ENCODE measurements around the gene NSMCE1. TPM values are rescaled to one million over a fixed set of nuclear protein-coding genes. Genes with fewer than 3 reads are reported as not detected.

Gene NSMCE1
- total RNA-seq, 2 donors from 2014 or later = 37.6 to 58.2 TPM

DNA sequence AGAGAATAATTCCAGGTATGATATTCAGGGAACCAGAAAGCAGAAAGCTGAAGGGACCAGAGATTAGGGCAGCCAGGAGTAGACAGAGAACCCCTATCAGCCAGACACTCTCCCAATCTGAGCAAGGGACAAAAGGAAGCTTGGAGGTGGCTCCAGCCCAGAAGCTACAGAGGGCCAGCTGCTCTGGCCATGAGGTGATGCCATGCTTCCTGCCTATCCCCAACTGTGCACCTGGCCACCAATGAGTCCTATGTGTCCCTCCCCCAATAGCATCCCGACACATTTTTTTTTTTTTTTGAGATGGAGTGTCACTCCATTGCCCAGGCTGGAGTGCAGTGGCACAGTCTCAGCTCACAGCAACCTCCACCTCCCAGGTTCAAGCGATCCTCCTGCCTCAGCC is 30.0 kb downstream of the NSMCE1 start:
- no peak for DNase-seq
- Histone ChIP-seq H3K9ac (ENCODE audit: low read depth in 2 of 2, low read length in 2 of 2) (peak overlapping the region in 1 of 2 donors; percentile 30), H3K27ac (peak overlapping the region; percentile 71), H3K4me3 (no peak overlapping the region), H3K9me3 (no peaks in the 10 kb centered on the region), H3K36me3 (no peaks in the 10 kb centered on the region), H3K4me1 (peaks cover 26% of the 10 kb centered on the region), H3K27me3 (no peaks in the 10 kb centered on the region)
- TF ChIP-seq, protein P1, sequence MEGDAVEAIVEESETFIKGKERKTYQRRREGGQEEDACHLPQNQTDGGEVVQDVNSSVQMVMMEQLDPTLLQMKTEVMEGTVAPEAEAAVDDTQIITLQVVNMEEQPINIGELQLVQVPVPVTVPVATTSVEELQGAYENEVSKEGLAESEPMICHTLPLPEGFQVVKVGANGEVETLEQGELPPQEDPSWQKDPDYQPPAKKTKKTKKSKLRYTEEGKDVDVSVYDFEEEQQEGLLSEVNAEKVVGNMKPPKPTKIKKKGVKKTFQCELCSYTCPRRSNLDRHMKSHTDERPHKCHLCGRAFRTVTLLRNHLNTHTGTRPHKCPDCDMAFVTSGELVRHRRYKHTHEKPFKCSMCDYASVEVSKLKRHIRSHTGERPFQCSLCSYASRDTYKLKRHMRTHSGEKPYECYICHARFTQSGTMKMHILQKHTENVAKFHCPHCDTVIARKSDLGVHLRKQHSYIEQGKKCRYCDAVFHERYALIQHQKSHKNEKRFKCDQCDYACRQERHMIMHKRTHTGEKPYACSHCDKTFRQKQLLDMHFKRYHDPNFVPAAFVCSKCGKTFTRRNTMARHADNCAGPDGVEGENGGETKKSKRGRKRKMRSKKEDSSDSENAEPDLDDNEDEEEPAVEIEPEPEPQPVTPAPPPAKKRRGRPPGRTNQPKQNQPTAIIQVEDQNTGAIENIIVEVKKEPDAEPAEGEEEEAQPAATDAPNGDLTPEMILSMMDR (IDR thresholded peaks at IDR 0.05) = no peak
- intact Hi-C loops (cut with DNase I) = loop anchor here (5.0 kb wide), 1 partner anchor 74 kb away; the partner anchor contains the start of gene IL4R

DNA sequence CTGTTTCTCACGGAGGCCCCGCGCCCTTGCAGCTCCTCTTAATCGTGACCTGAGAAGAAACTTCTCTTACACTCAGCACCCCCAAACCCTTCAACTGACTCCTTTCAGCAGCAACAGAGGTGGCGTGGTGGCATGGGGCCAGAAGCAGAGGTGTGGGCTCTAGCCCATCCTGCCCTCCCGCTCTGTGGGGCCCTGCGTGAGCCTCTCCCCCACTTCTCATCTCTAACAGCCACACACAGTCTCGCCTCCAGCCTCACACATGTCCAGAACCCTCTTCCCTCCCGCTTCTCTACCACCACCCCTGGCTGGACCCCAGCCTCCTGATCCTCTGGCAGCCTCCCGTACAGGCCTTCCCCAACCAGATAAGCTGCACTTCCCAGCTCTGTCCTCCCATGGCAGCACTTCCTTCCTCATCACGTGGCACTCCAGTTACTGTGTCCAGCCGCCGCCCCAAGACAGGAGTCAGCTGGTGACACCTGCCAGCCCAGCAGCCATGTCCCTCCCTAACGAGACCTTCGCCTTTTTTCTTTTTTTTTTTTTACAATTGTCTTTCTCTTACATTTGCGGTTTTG is 30.5 kb downstream of the NSMCE1 start:
- intact Hi-C loops (cut with DNase I) = loop anchor here (5.0 kb wide), 1 partner anchor 74 kb away; the partner anchor contains the start of gene IL4R
- H3K27ac ChIP-seq = peak overlapping the region; percentile 71
- peak; percentile 83 for DNase-seq
- TF ChIP-seq, protein P1 (IDR thresholded peaks at IDR 0.05) = no peak
- no peaks in the 10 kb centered on the region for H3K27me3 ChIP-seq
- H3K4me1 ChIP-seq = peaks cover 23% of the 10 kb centered on the region
- no peaks in the 10 kb centered on the region for H3K9me3 ChIP-seq
- peak overlapping the region in 1 of 2 donors; percentile 30 for H3K9ac ChIP-seq (ENCODE audit: low read depth in 2 of 2, low read length in 2 of 2)
- no peak overlapping the region for H3K4me3 ChIP-seq
- no peaks in the 10 kb centered on the region for H3K36me3 ChIP-seq

DNA sequence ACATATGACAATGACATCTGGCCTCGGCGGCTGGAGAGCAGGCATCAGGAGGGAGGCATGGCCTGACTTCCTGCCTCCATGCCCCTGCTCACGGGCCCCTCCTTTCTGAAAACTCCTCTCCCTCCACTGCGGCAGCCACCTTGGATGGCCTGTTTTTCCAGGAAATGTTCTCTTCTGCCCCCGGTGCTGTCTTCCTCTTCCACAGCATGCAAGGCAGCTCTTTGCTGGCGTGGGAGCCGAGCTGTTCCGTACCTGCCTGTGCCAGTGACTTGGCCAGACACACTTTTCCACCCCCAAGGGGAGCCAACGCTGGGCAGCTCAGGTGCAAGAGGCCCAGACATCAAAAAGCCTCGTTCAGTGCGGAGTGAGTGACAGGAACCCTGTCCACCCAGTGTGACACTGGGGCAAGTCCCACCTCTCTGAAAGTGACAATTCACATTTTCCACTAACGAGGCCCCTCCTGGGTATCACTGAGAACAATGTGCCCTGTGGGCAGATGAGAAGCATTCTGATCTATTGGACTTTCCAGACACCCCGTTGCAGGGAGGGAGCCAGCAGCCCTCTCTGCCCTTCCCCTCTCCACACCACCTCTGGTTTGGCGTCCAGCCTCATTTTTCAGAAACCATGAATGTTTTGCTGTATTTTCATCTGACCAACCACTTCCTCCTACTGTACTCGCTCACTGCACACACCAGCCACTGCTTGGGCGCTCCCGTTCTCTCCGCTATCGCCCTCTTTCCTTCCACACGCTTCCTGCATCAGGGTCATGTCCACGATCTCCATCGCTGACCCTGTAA is 31.2 kb downstream of the NSMCE1 start:
- H3K9me3 ChIP-seq = no peaks in the 10 kb centered on the region
- peak overlapping the region; percentile 9 to 40 for H3K9ac ChIP-seq (ENCODE audit: low read depth in 2 of 2, low read length in 2 of 2)
- H3K4me1 ChIP-seq = peaks cover 25% of the 10 kb centered on the region
- no peaks in the 10 kb centered on the region for H3K27me3 ChIP-seq
- TF ChIP-seq, protein P1 (IDR thresholded peaks at IDR 0.05) = no peak
- H3K36me3 ChIP-seq = no peaks in the 10 kb centered on the region
- no peak overlapping the region for H3K4me3 ChIP-seq
- H3K27ac ChIP-seq = peak overlapping the region; percentile 71
- no peak for DNase-seq
- intact Hi-C loops (cut with DNase I) = loop anchor here (5.0 kb wide), 1 partner anchor 75 kb away; the partner anchor contains the start of gene IL4R

DNA sequence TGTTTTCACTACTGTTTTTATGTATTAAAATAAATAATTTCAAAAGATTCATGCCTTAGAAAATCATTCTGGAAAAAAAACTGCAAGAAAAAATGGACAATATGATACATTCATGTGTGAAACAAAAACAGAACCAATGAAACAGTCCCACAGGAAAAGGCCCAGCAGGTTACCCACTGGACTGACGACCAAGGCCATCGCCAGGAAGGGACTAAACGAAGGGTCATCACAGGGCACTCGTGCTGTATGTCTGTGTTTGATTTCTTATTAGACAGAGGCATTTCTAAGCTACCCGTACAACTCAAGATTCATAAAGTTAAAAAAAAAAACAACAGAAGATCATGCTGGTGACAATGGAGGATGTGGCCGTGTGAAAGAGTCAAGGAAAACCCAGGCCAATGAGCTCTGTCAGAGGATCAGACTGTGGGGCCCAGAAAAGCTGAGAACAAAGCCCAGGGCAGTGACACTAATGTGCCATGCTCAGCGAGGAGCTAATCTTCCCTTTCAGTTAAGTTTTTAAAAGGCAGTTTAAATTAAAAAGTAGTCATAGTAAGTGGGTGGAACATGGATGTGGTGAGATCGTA is 31.8 kb downstream of the NSMCE1 start:
- Histone ChIP-seq H3K27me3 (no peaks in the 10 kb centered on the region), H3K27ac (peak overlapping the region; percentile 71), H3K9ac (ENCODE audit: low read depth in 2 of 2, low read length in 2 of 2) (no peak overlapping the region), H3K4me3 (no peak overlapping the region), H3K4me1 (peaks cover 28% of the 10 kb centered on the region), H3K9me3 (no peaks in the 10 kb centered on the region), H3K36me3 (no peaks in the 10 kb centered on the region)
- intact Hi-C loops (cut with DNase I) = loop anchor here (5.0 kb wide), 1 partner anchor 76 kb away; the partner anchor contains the start of gene IL4R
- TF ChIP-seq, protein P1 (IDR thresholded peaks at IDR 0.05) = no peak
- DNase-seq = no peak

DNA sequence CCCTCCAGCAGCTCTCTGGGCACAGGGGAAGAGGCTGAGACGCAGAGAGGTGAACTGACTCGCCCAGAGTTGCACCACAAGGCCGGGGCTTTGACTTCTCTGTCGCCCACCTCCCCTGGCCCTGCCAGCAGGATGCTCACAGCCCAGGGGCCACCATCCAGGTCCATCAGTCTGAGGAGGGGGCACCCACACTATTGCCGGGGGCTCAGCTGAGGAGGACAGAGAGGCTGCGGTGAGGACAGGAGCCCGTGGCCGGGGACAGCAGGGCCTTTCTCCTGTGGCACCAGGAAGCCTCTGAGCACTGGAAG is 32.7 kb downstream of the NSMCE1 start:
- no peak for DNase-seq
- Histone ChIP-seq H3K9me3 (no peaks in the 10 kb centered on the region), H3K4me3 (no peak overlapping the region), H3K27me3 (no peaks in the 10 kb centered on the region), H3K9ac (ENCODE audit: low read depth in 2 of 2, low read length in 2 of 2) (peak overlapping the region; percentile 32 to 49), H3K27ac (peak overlapping the region; percentile 71), H3K4me1 (peaks cover 29% of the 10 kb centered on the region), H3K36me3 (no peaks in the 10 kb centered on the region)
- intact Hi-C loops (cut with DNase I) = loop anchor here (5.0 kb wide), 1 partner anchor 76 kb away; the partner anchor contains the start of gene IL4R
- TF ChIP-seq, protein P1 (IDR thresholded peaks at IDR 0.05) = no peak
